ENCODE data around the gene SESN3.

Gene SESN3

GRCh38 chr11:95232666-95233065 lies 1.7 kb upstream of the SESN3 start:
- Histone ChIP-seq H3K36me3 (replicated peaks; ENCODE audit: insufficient read depth, low read length) (no peaks in the 10 kb centered on the region), H3F3A (ENCODE audit: insufficient read depth, low read length) (peaks cover 30% of the 10 kb centered on the region), H3K9me3 (replicated peaks; ENCODE audit: insufficient read depth, low read length) (no peaks in the 10 kb centered on the region), H3K4me2 (ENCODE audit: low read depth, low read length) (peak overlapping the region; percentile 96), H3K4me3 (ENCODE audit: low read length) (peak overlapping the region; percentile 70), H3K4me1 (ENCODE audit: low read length) (peaks cover 16% of the 10 kb centered on the region), H3K9ac (ENCODE audit: low read length) (peak overlapping the region; percentile 53; the same call in 1 of the 2 replicates), H2AFZ (ENCODE audit: low read length) (peak overlapping the region; percentile 82), H3K9me2 (replicated peaks; ENCODE audit: insufficient read depth, low read length) (no peaks in the 10 kb centered on the region), H4K20me1 (ENCODE audit: insufficient read depth, low read length) (no peaks in the 10 kb centered on the region), H3K79me2 (ENCODE audit: low read length) (peaks cover 17% of the 10 kb centered on the region), H3K27me3 (replicated peaks; ENCODE audit: insufficient read depth, low read length) (no peaks in the 10 kb centered on the region), H3K27ac (ENCODE audit: low read length) (peak overlapping the region; percentile 34; the same call in 1 of the 2 replicates)
- DNase-seq: peak; percentile 59
- TF ChIP-seq EZH2 (optimal IDR thresholded peaks at IDR 0.05; ENCODE audit: low read depth, low read length): no peak
- TF ChIP-seq EZH2phosphoT487 (IDR thresholded peaks at IDR 0.05; ENCODE audit: low read length): no peak
- TF ChIP-seq CTCF (IDR thresholded peaks at IDR 0.05; ENCODE audit: low read length): no peak

GRCh38 chr11:95231881-95232605 lies 1.0 kb upstream of the SESN3 start:
- H3K9me2 ChIP-seq (replicated peaks; ENCODE audit: insufficient read depth, low read length): no peaks in the 10 kb centered on the region
- no peaks in the 10 kb centered on the region for H3K36me3 ChIP-seq (replicated peaks; ENCODE audit: insufficient read depth, low read length)
- peaks cover 16% of the 10 kb centered on the region for H3K4me1 ChIP-seq (ENCODE audit: low read length)
- no peaks in the 10 kb centered on the region for H4K20me1 ChIP-seq (ENCODE audit: insufficient read depth, low read length)
- H2AFZ ChIP-seq (ENCODE audit: low read length): peak overlapping the region; percentile 82
- H3K9ac ChIP-seq (ENCODE audit: low read length): peak overlapping the region; percentile 53; the same call in 1 of the 2 replicates
- H3K27me3 ChIP-seq (replicated peaks; ENCODE audit: insufficient read depth, low read length): no peaks in the 10 kb centered on the region
- peaks cover 17% of the 10 kb centered on the region for H3K79me2 ChIP-seq (ENCODE audit: low read length)
- peak overlapping the region; percentile 96 for H3K4me2 ChIP-seq (ENCODE audit: low read depth, low read length)
- peaks cover 30% of the 10 kb centered on the region for H3F3A ChIP-seq (ENCODE audit: insufficient read depth, low read length)
- TF ChIP-seq EZH2phosphoT487 (IDR thresholded peaks at IDR 0.05; ENCODE audit: low read length) (no peak), EZH2 (optimal IDR thresholded peaks at IDR 0.05; ENCODE audit: low read depth, low read length) (no peak), CTCF (IDR thresholded peaks at IDR 0.05; ENCODE audit: low read length) (no peak)
- H3K4me3 ChIP-seq (ENCODE audit: low read length): peak overlapping the region; percentile 70
- DNase-seq: peak; percentile 75
- H3K27ac ChIP-seq (ENCODE audit: low read length): peak overlapping the region; percentile 34; the same call in 1 of the 2 replicates
- H3K9me3 ChIP-seq (replicated peaks; ENCODE audit: insufficient read depth, low read length): no peaks in the 10 kb centered on the region

- DNase-seq: no peak
- H3K9me3 ChIP-seq (replicated peaks; ENCODE audit: insufficient read depth, low read length): no peaks in the 10 kb centered on the region
- no peak for TF ChIP-seq CTCF (IDR thresholded peaks at IDR 0.05; ENCODE audit: low read length)
- TF ChIP-seq EZH2 (optimal IDR thresholded peaks at IDR 0.05; ENCODE audit: low read depth, low read length): no peak
- TF ChIP-seq EZH2phosphoT487 (IDR thresholded peaks at IDR 0.05; ENCODE audit: low read length): no peak
Observed at GRCh38 chr11:95230810-95231126, 234 bp downstream of the SESN3 start.

More at GRCh38 chr11:95230810-95231126, 234 bp downstream of the SESN3 start:
- H3K27ac ChIP-seq (ENCODE audit: low read length): no peak overlapping the region
- no peaks in the 10 kb centered on the region for H3K27me3 ChIP-seq (replicated peaks; ENCODE audit: insufficient read depth, low read length)
- H4K20me1 ChIP-seq (ENCODE audit: insufficient read depth, low read length): no peaks in the 10 kb centered on the region
- H3K9ac ChIP-seq (ENCODE audit: low read length): peak overlapping the region; percentile 57; the same call in 1 of the 2 replicates
- H3K9me2 ChIP-seq (replicated peaks; ENCODE audit: insufficient read depth, low read length): no peaks in the 10 kb centered on the region
- H3K36me3 ChIP-seq (replicated peaks; ENCODE audit: insufficient read depth, low read length): no peaks in the 10 kb centered on the region
- peak overlapping the region; percentile 86 for H2AFZ ChIP-seq (ENCODE audit: low read length)
- peak overlapping the region; percentile 82; the same call in 1 of the 2 replicates for H3K4me2 ChIP-seq (ENCODE audit: low read depth, low read length)
- peak overlapping the region; percentile 84 for H3K4me3 ChIP-seq (ENCODE audit: low read length)
- H3K4me1 ChIP-seq (ENCODE audit: low read length): peaks cover 16% of the 10 kb centered on the region
- H3F3A ChIP-seq (ENCODE audit: insufficient read depth, low read length): peaks cover 30% of the 10 kb centered on the region
- peaks cover 17% of the 10 kb centered on the region for H3K79me2 ChIP-seq (ENCODE audit: low read length)

All from MM.1S (cell line).